GM23248 (cell line): ENCODE measurements around the gene NPIPB5.
"Not testable (repeated sequence)": the region's sequence is repeated elsewhere in the genome, so short reads cannot be mapped to it uniquely, and the experiment has no call there.

Experiments used
- EZH2 ChIP-seq: fragments of 200-600 bp; sonication (generic); IDR thresholded peaks from 2 replicates; pipeline ENCODE4 v1.6.1; 2018; ENCODE audit warnings: antibody characterized with exemption, mild to moderate bottlenecking; ENCODE audit not compliant: insufficient read depth, poor library complexity, severe bottlenecking
- EZH2phosphoT487 ChIP-seq: fragments of 200-600 bp; sonication (generic); IDR thresholded peaks from 2 replicates; pipeline ENCODE4 v1.6.1; 2018; ENCODE audit warnings: antibody characterized with exemption, moderate library complexity, mild to moderate bottlenecking, low read depth; ENCODE audit not compliant: insufficient read depth

- TF ChIP-seq EZH2phosphoT487, EZH2: not testable (repeated sequence)
Observed at GRCh38 chr16:22510591-22510990, at the start of gene NPIPB5.
